IMR-90 (cell line): ENCODE results near the gene B3GALT6. TPM values are rescaled to one million over a fixed set of nuclear protein-coding genes. Genes with fewer than 3 reads are reported as not detected.

ENCODE experiments used
- ATAC-seq: fragments of 200-7000 bp; cut with Tn5 transposase; 2 replicates; pipeline ENCODE4 v1.9.1; 2020; ENCODE audit warnings: low read depth, mild to moderate bottlenecking, moderate library complexity
- BruUV-seq: library from RNA; stranded (reverse); fragments of 400-500 nt; replicated peaks from 2 replicates; lab custom pipeline; 2021; lab: Mats Ljungman, UMichigan
- CTCF ChIA-PET: fragments of 300-600 bp; formaldehyde crosslinking; extraction: SDS; loops from one replicate; lab custom pipeline; 2021; ENCODE audit warnings: antibody characterized with exemption; lab: Yijun Ruan, JAX
- POLR2A ChIA-PET: fragments of 300-600 bp; sonication (Branson Sonifier 250); formaldehyde crosslinking; loops from one replicate; lab custom pipeline; 2022; ENCODE audit warnings: antibody characterized with exemption; ENCODE audit not compliant: unreplicated experiment; lab: Charles Lee
- DNase-seq: peaks from one replicate; pipeline ENCODE4 v3.0.0; 2013
- H2AFZ ChIP-seq: replicated peaks from 2 replicates; pipeline ENCODE3; 2013; ENCODE audit warnings: low read length, mild to moderate bottlenecking; ENCODE audit not compliant: poor library complexity
- H2AK5ac ChIP-seq: 2 replicates; pipeline ENCODE4 v1.6.1; 2013; ENCODE audit warnings: low read depth, low read length, inconsistent platforms
- H2AK9ac ChIP-seq: replicated peaks from 2 replicates; pipeline ENCODE3; 2013; ENCODE audit warnings: mild to moderate bottlenecking, low read depth, low read length, moderate library complexity; ENCODE audit not compliant: poor library complexity
- H2BK120ac ChIP-seq: 2 replicates; pipeline ENCODE4 v1.6.1; 2013; ENCODE audit warnings: low read depth, low read length, inconsistent platforms
- H2BK15ac ChIP-seq: 3 replicates; pipeline ENCODE4 v1.6.1; 2013; ENCODE audit warnings: low read depth, low read length, inconsistent platforms
- H2BK20ac ChIP-seq: 2 replicates; pipeline ENCODE4 v1.6.1; 2013; ENCODE audit warnings: low read depth, mild to moderate bottlenecking, inconsistent platforms, low read length, moderate library complexity
- H2BK5ac ChIP-seq: 2 replicates; pipeline ENCODE4 v1.6.1; 2013; ENCODE audit warnings: mild to moderate bottlenecking, low read depth, low read length, inconsistent platforms; ENCODE audit not compliant: poor library complexity, severe bottlenecking
- H3K14ac ChIP-seq: replicated peaks from 2 replicates; pipeline ENCODE4 v1.6.1; 2013; ENCODE audit warnings: low read depth, low read length, inconsistent platforms
- H3K18ac ChIP-seq: 2 replicates; pipeline ENCODE4 v1.6.1; 2013; ENCODE audit warnings: low read depth, low read length, control low read depth
- H3K23ac ChIP-seq: 2 replicates; pipeline ENCODE4 v1.6.1; 2013; ENCODE audit warnings: low read depth, low read length, inconsistent platforms
- H3K27ac ChIP-seq: 2 replicates; pipeline ENCODE4 v1.5.1; 2013; ENCODE audit warnings: mild to moderate bottlenecking, control low read depth, low read length; ENCODE audit not compliant: insufficient read depth
- H3K27me3 ChIP-seq: 2 replicates; pipeline ENCODE4 v1.6.1; 2013; ENCODE audit warnings: low read length; ENCODE audit not compliant: control insufficient read depth, insufficient read depth
- H3K36me3 ChIP-seq: 2 replicates; pipeline ENCODE4 v1.6.1; 2013; ENCODE audit warnings: low read length, mixed read lengths; ENCODE audit not compliant: control insufficient read depth, insufficient read depth
- H3K4ac ChIP-seq: 2 replicates; pipeline ENCODE4 v1.6.1; 2013; ENCODE audit warnings: low read depth, low read length, inconsistent platforms
- H3K4me1 ChIP-seq: 2 replicates; pipeline ENCODE4 v1.6.1; 2013; ENCODE audit warnings: low read length, mixed read lengths; ENCODE audit not compliant: control insufficient read depth, insufficient read depth
- H3K4me2 ChIP-seq: 2 replicates; pipeline ENCODE4 v1.6.1; 2013; ENCODE audit warnings: low read depth, mild to moderate bottlenecking, control low read depth, low read length, moderate library complexity
- H3K4me3 ChIP-seq: 2 replicates; pipeline ENCODE4 v1.5.1; 2013; ENCODE audit warnings: low read depth, mild to moderate bottlenecking, control low read depth, low read length, moderate library complexity; ENCODE audit not compliant: insufficient read depth
- H3K56ac ChIP-seq: 2 replicates; pipeline ENCODE4 v1.6.1; 2013; ENCODE audit warnings: low read length, inconsistent platforms; ENCODE audit not compliant: insufficient read depth; ENCODE audit errors: extremely low read depth
- H3K79me1 ChIP-seq, 2 experiments: 2 replicates each; pipeline ENCODE4 v1.6.1; 2013; ENCODE audit warnings: low read length in 2 of 2, inconsistent platforms in 1 of 2, low read depth in 1 of 2
- H3K9ac ChIP-seq: 2 replicates; pipeline ENCODE4 v1.6.1; 2013; ENCODE audit warnings: low read depth, low read length, control low read depth
- H3K9me1 ChIP-seq: 2 replicates; pipeline ENCODE4 v1.6.1; 2013; ENCODE audit warnings: low read length, inconsistent platforms; ENCODE audit not compliant: insufficient read depth
- H3K9me3 ChIP-seq: 2 replicates; pipeline ENCODE4 v1.6.1; 2013; ENCODE audit warnings: low read length; ENCODE audit not compliant: control insufficient read depth, insufficient read depth
- H4K20me1 ChIP-seq: 2 replicates; pipeline ENCODE4 v1.6.1; 2013; ENCODE audit warnings: low read length, inconsistent platforms; ENCODE audit not compliant: insufficient read depth
- H4K5ac ChIP-seq: 2 replicates; pipeline ENCODE4 v1.6.1; 2013; ENCODE audit warnings: mild to moderate bottlenecking, low read depth, low read length, control low read depth
- H4K8ac ChIP-seq, 2 experiments: 2 replicates each; pipeline ENCODE4 v1.6.1; 2013; ENCODE audit warnings: low read depth in 2 of 2, low read length in 2 of 2, control low read depth in 1 of 2, inconsistent platforms in 1 of 2
- H4K91ac ChIP-seq: 2 replicates; pipeline ENCODE4 v1.6.1; 2013; ENCODE audit warnings: low read depth, low read length, inconsistent platforms; ENCODE audit not compliant: insufficient read depth
- MAZ ChIP-seq: IDR thresholded peaks from 2 replicates; pipeline ENCODE4 v1.6.1; 2012; ENCODE audit warnings: low read depth, mild to moderate bottlenecking, low read length, improper control_type of control experiment, moderate library complexity, borderline replicate concordance
- RCOR1 ChIP-seq: IDR thresholded peaks from 2 replicates; pipeline ENCODE4 v1.6.1; 2012; ENCODE audit warnings: mild to moderate bottlenecking, low read length, improper control_type of control experiment; ENCODE audit not compliant: insufficient replicate concordance
- WGBS, 2 experiments: methylation state at CpG; one replicate each; pipeline versions ENCODE4 v1.1.5 to v1.1.7; 2013; ENCODE audit warnings: missing lambda C conversion rate in 2 of 2; ENCODE audit not compliant: insufficient read length in 1 of 2; ENCODE audit errors: extremely low coverage in 2 of 2; 5-methylcytosine and 5-hydroxymethylcytosine counted together
- dilution Hi-C: fragments of 300-500 bp; cut with HindIII; formaldehyde crosslinking; loops from one replicate; pipeline ENCODE4 v1.14.3; 2018; ENCODE audit warnings: low sequenced_read_pairs; ENCODE audit not compliant: unreplicated experiment
- in situ Hi-C: fragments of 300-500 bp; cut with MboI; formaldehyde crosslinking; loops from 3 replicates; pipeline ENCODE4 v1.14.3; 2019; ENCODE audit warnings: low sequenced_read_pairs, inconsistent platforms, mixed read lengths
- intact Hi-C: fragments of 100-400 bp; cut with micrococcal nuclease; formaldehyde crosslinking; loops from 2 replicates; pipeline ENCODE4 v1.10.0; 2022
- polyA plus RNA-seq, 3 experiments: library from polyadenylated mRNA; depleted of rRNA; stranded (reverse); fragments of >200 nt; gene quantifications; 2 replicates each; pipeline ENCODE4 v1.2.3, GENCODE V29; 2012; ENCODE audit warnings: low replicate concordance in 1 of 3
- total RNA-seq: library from RNA; depleted of rRNA; stranded (reverse); fragments of >200 nt; gene quantifications from 2 replicates; pipeline ENCODE4 v1.2.3, GENCODE V29; 2012
- TF ChIP-seq, protein P1 (sequence below): conservative IDR thresholded peaks from 2 replicates; pipeline ENCODE4 v1.5.1; 2012; ENCODE audit warnings: mild to moderate bottlenecking, low read depth, low read length, improper control_type of control experiment

Gene B3GALT6
- total and polyA plus RNA-seq, 2 of the 4 experiments (the other 2 are of a cell fraction): 12.2 to 23.0 TPM

DNA sequence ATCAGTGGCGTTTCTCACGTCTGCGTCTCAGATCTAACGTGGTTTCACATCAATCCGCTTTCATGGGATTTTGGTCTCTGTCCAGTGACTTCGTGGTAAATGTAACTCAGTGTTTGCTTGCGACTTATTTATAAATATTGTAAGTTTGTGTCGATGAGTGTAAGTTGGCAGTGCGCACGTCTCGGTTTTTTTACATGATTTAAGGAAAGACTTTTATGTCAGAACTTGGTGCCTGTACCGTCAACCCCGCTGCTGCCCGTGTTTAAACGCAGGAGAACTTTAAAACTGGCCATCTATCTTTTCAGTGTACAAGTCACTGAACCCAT, 1.5 kb downstream of the B3GALT6 start:
- Histone ChIP-seq H4K5ac (no peak overlapping the region), H3K79me1 (peaks cover 12 to 64% of the 10 kb centered on the region in 2 experiments; a peak in 3 of 4 replicates), H3K4me3 (no peak overlapping the region), H2AK5ac (no peak overlapping the region), H3K9me3 (peaks cover 3% of the 10 kb centered on the region), H3K18ac (no peak overlapping the region), H3K36me3 (peaks cover 6% of the 10 kb centered on the region), H2BK5ac (no peak overlapping the region), H4K20me1 (peaks cover 16% of the 10 kb centered on the region), H3K27me3 (no peaks in the 10 kb centered on the region), H3K9me1 (peaks cover 6% of the 10 kb centered on the region), H2AFZ (no peak overlapping the region), H2BK15ac (no peak overlapping the region), H3K23ac (no peak overlapping the region), H2BK20ac (no peak overlapping the region), H3K4ac (no peak overlapping the region), H3K4me1 (peaks cover 26% of the 10 kb centered on the region), H2BK120ac (no peak overlapping the region), H2AK9ac (peak overlapping the region; percentile 95), H3K14ac (no peak overlapping the region), H3K56ac (no peak overlapping the region), H3K9ac (no peak overlapping the region), H3K4me2 (no peak overlapping the region), H4K8ac (no peak overlapping the region), H4K91ac (no peak overlapping the region), H3K27ac (no peak overlapping the region)
- TF ChIP-seq, protein P1, sequence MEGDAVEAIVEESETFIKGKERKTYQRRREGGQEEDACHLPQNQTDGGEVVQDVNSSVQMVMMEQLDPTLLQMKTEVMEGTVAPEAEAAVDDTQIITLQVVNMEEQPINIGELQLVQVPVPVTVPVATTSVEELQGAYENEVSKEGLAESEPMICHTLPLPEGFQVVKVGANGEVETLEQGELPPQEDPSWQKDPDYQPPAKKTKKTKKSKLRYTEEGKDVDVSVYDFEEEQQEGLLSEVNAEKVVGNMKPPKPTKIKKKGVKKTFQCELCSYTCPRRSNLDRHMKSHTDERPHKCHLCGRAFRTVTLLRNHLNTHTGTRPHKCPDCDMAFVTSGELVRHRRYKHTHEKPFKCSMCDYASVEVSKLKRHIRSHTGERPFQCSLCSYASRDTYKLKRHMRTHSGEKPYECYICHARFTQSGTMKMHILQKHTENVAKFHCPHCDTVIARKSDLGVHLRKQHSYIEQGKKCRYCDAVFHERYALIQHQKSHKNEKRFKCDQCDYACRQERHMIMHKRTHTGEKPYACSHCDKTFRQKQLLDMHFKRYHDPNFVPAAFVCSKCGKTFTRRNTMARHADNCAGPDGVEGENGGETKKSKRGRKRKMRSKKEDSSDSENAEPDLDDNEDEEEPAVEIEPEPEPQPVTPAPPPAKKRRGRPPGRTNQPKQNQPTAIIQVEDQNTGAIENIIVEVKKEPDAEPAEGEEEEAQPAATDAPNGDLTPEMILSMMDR: no peak
- TF ChIP-seq RCOR1 (no peak), MAZ (no peak)
- in situ Hi-C loops (no loop called here), intact Hi-C loops (loop anchor here (5.0 kb wide), 1 partner anchor 251 kb away; the partner anchor contains the start of gene PERM1), dilution Hi-C loops (no loop called here)
- ATAC-seq: no peak
- BruUV-seq: no TSS peak
- WGBS, 2 experiments: 94% methylated on average over 8 of the region's 15 CpGs; no CpG with 5 or more reads in 1 of the 2 experiments
- DNase-seq: no peak
- ChIA-PET POLR2A (no interaction called here), CTCF (no interaction called here)
